K562 (cell line): ENCODE measurements around the gene TUBB4B. TPM values are rescaled to one million over a fixed set of nuclear protein-coding genes. Genes with fewer than 3 reads are reported as not detected.

Source experiments
- ADNP ChIP-seq: fragments of 200-800 bp; sonication (Bioruptor generic); IDR thresholded peaks from 2 replicates; pipeline ENCODE4 v1.6.1; 2016; ENCODE audit warnings: missing genetic modification characterization, missing compliant biosample characterization
- CHD4 ChIP-seq: fragments of 200-600 bp; sonication (generic); IDR thresholded peaks from 3 replicates; pipeline ENCODE4 v1.6.1; 2012; ENCODE audit warnings: low read depth, mild to moderate bottlenecking, mixed read lengths, low read length, inconsistent platforms; ENCODE audit not compliant: insufficient read depth, insufficient replicate concordance, poor library complexity, severe bottlenecking
- ELF2 ChIP-seq: fragments of 250-450 bp; sonication (Bioruptor Pico); IDR thresholded peaks from 2 replicates; pipeline ENCODE4 v1.5.0; 2021; ENCODE audit warnings: mild to moderate bottlenecking
- KLF6 ChIP-seq: fragments of 250-450 bp; sonication (Bioruptor Pico); IDR thresholded peaks from 2 replicates; pipeline ENCODE4 v1.4.0; 2020; ENCODE audit warnings: mild to moderate bottlenecking, moderate library complexity, borderline replicate concordance
- MITF ChIP-seq: IDR thresholded peaks from 2 replicates; pipeline ENCODE4 v1.6.1; 2014; ENCODE audit warnings: antibody characterized with exemption
- MLX ChIP-seq, 2 experiments: fragments of 450-650 bp in 1 of 2; sonication (generic) in 1 of 2; formaldehyde crosslinking; conservative IDR thresholded peaks; 2 replicates each; pipeline versions ENCODE4 v1.4.0 to v1.8.1; 2020 to 2022; ENCODE audit warnings: mild to moderate bottlenecking in 1 of 2, missing genetic modification reagents in 1 of 2
- NCOR1 ChIP-seq: fragments of 450-650 bp; IDR thresholded peaks from 2 replicates; pipeline ENCODE4 v1.6.1; 2016; ENCODE audit warnings: mild to moderate bottlenecking, moderate library complexity
- PBX2 ChIP-seq, 2 experiments: IDR thresholded peaks in 1 of 2; conservative IDR thresholded peaks in 1 of 2; 2 replicates each; pipeline ENCODE4 v1.6.1; 2016; ENCODE audit warnings: low read depth in 2 of 2, mild to moderate bottlenecking in 1 of 2, missing compliant biosample characterization in 1 of 2, missing genetic modification characterization in 1 of 2, moderate library complexity in 1 of 2
- SP2 ChIP-seq: IDR thresholded peaks from 2 replicates; pipeline ENCODE4 v1.6.1; 2011; ENCODE audit warnings: mild to moderate bottlenecking, low read depth, low read length, moderate library complexity; ENCODE audit not compliant: poor library complexity, severe bottlenecking; ENCODE audit errors: extremely low read depth
- ZMIZ1 ChIP-seq, 2 experiments: fragments of 150-350 bp in 1 of 2; IDR thresholded peaks; 2 replicates each; pipeline ENCODE4 v1.6.1; 2012 to 2016; ENCODE audit warnings: low read depth in 2 of 2, low read length in 2 of 2, mild to moderate bottlenecking in 1 of 2, moderate library complexity in 1 of 2
- ZNF232 ChIP-seq: sonication (generic); formaldehyde crosslinking; IDR thresholded peaks from 2 replicates; pipeline ENCODE4 v1.8.0; 2022; ENCODE audit warnings: mild to moderate bottlenecking, missing genetic modification reagents
- ZNF41 ChIP-seq: fragments of 250-450 bp; sonication (Bioruptor Pico); conservative IDR thresholded peaks from 2 replicates; pipeline ENCODE4 v1.4.0; 2020; ENCODE audit warnings: mild to moderate bottlenecking
- ZNF561 ChIP-seq: fragments of 450-650 bp; formaldehyde crosslinking; conservative IDR thresholded peaks from 2 replicates; pipeline ENCODE4 v1.4.0; 2020; ENCODE audit warnings: mild to moderate bottlenecking, moderate library complexity
- ZNF740 ChIP-seq, 3 experiments: fragments of 200-800 bp in 1 of 3; sonication (Bioruptor generic) in 1 of 3; sonication (generic) in 1 of 3; formaldehyde crosslinking in 1 of 3; IDR thresholded peaks; 2 replicates each; pipeline versions ENCODE4 v1.6.1 to v1.8.0; 2016 to 2022; ENCODE audit warnings: mild to moderate bottlenecking in 2 of 3, missing compliant biosample characterization in 2 of 3, missing genetic modification characterization in 2 of 3, missing genetic modification reagents in 1 of 3
- polyA plus RNA-seq, 8 experiments: library from polyadenylated mRNA; depleted of rRNA in 4 of 8; stranded (reverse) in 5 of 8; unstranded in 3 of 8; fragments of >200 nt; fragmentation: Nextera tagmentation in 2 of 8; fragmentation: Illumina TruSeq in 1 of 8; extraction: Ambion mirVana in 2 of 8; extraction: Trizol in 1 of 8; gene quantifications; 2 replicates each; pipeline versions ENCODE4 v1.2.1 to v1.2.3, GENCODE V29; 2011 to 2014; ENCODE audit warnings: inconsistent platforms in 1 of 8, missing spikeins in 1 of 8
- total RNA-seq, 7 experiments: library from RNA; depleted of rRNA in 6 of 7; stranded (reverse); fragments of >200 nt in 6 of 7; fragmentation: Illumina TruSeq in 2 of 7; extraction: Trizol in 2 of 7; gene quantifications; 2 replicates each; pipeline versions ENCODE4 v1.2.1 to v1.2.3, GENCODE V29; 2011 to 2021; ENCODE audit warnings: low replicate concordance in 1 of 7

Gene TUBB4B
- total and polyA plus RNA-seq, 9 of the 15 experiments (the other 6 are each of a cell fraction or from before 2014, with no cell fraction given) = 24.1 to 443 (median 268) TPM

- no peak for TF ChIP-seq ADNP (tag)
- TF ChIP-seq KLF6 (CRISPR knock-in tag) = no peak
- 0 out of 4 replicates have a peak, but pooled peaks of 1 of the 2 experiments have one; percentile 72 for TF ChIP-seq MLX (CRISPR knock-in tag; conservative IDR thresholded peaks at IDR 0.05)
- TF ChIP-seq NCOR1 = no peak
- TF ChIP-seq MITF = no peak
- TF ChIP-seq ZNF41 (CRISPR knock-in tag) = 0 out of 2 replicates have a peak, but pooled peaks have one; percentile 14
- no peak for TF ChIP-seq ZNF232 (CRISPR knock-in tag)
- TF ChIP-seq CHD4 = no peak
- TF ChIP-seq PBX2 (CRISPR knock-in tag; IDR thresholded peaks at IDR 0.05; ENCODE audit: low read depth) = no peak
- TF ChIP-seq PBX2 (tag; conservative IDR thresholded peaks at IDR 0.05; ENCODE audit: low read depth) = no peak
- no peak for TF ChIP-seq ZNF740 (CRISPR knock-in tag; IDR thresholded peaks at IDR 0.05)
- no peak for TF ChIP-seq ZNF740 (tag; IDR thresholded peaks at IDR 0.05)
- TF ChIP-seq SP2 = no peak
- no peak for TF ChIP-seq ZMIZ1 (IDR thresholded peaks at IDR 0.05; ENCODE audit: low read depth in 2 of 2, low read length in 2 of 2)
- TF ChIP-seq ZNF561 = 0 out of 2 replicates have a peak, but pooled peaks have one; percentile 10
- TF ChIP-seq ELF2 = no peak
Observed at GRCh38 chr9:137243626-137244485, 2.8 kb downstream of the TUBB4B start (continued).
